HG03280 (cell line): ENCODE measurements around the gene LAP3.

Source experiments
- ATAC-seq: cut with Tn5 transposase; IDR thresholded peaks from one replicate; pipeline ENCODE4 v1.9.1; 2021; ENCODE audit warnings: mild to moderate bottlenecking, moderate library complexity; ENCODE audit not compliant: unreplicated experiment

The LAP3 gene

GRCh38 chr4:17614416-17615299 lies 37.7 kb downstream of the LAP3 start, which contains the start of gene MED28:
Gene MED28 (plus strand): TSS chr4:17614641. CDS start chr4:17614655, 14 bp downstream.
- peak; percentile 89 for ATAC-seq

- no peak for ATAC-seq
Observed at GRCh38 chr4:17616283-17616682, 39.3 kb downstream of the LAP3 start.

- ATAC-seq: no peak
Observed at GRCh38 chr4:17618926-17619325, 41.9 kb downstream of the LAP3 start.

GRCh38 chr4:17619416-17620105 lies 42.6 kb downstream of the LAP3 start:
- no peak for ATAC-seq

- ATAC-seq: no peak
Observed at GRCh38 chr4:17623451-17624001, 46.5 kb downstream of the LAP3 start.

- no peak for ATAC-seq
Observed at GRCh38 chr4:17624821-17625220, 47.8 kb downstream of the LAP3 start.

- no peak for ATAC-seq
Observed at GRCh38 chr4:17630228-17630627, 53.2 kb downstream of the LAP3 start.

- ATAC-seq: no peak
Observed at GRCh38 chr4:17633600-17633999, 56.6 kb downstream of the LAP3 start.

- ATAC-seq: no peak
Observed at GRCh38 chr4:17635056-17635455, 58.1 kb downstream of the LAP3 start.

GRCh38 chr4:17636341-17636695 lies 59.3 kb downstream of the LAP3 start:
- ATAC-seq: no peak

GRCh38 chr4:17636696-17637622 lies 60.0 kb downstream of the LAP3 start:
- peak; percentile 94 for ATAC-seq

- ATAC-seq: no peak
Observed at GRCh38 chr4:17639136-17639535, 62.1 kb downstream of the LAP3 start.

- ATAC-seq: no peak
Observed at GRCh38 chr4:17642398-17642783, 65.4 kb downstream of the LAP3 start.

- ATAC-seq: no peak
Observed at GRCh38 chr4:17646693-17647092, 69.7 kb downstream of the LAP3 start.

- ATAC-seq: no peak
Observed at GRCh38 chr4:17647176-17647806, 70.3 kb downstream of the LAP3 start.

GRCh38 chr4:17647927-17648326 lies 70.9 kb downstream of the LAP3 start:
- no peak for ATAC-seq

- no peak for ATAC-seq
Observed at GRCh38 chr4:17650406-17650805, 73.4 kb downstream of the LAP3 start.

- no peak for ATAC-seq
Observed at GRCh38 chr4:17654701-17655100, 77.7 kb downstream of the LAP3 start.

GRCh38 chr4:17657090-17657489 lies 80.1 kb downstream of the LAP3 start:
- ATAC-seq: no peak
